Measurements from ENCODE around the gene LRG1. TPM values are rescaled to one million over a fixed set of nuclear protein-coding genes. Genes with fewer than 3 reads are reported as not detected.

The LRG1 gene
- total and polyA plus RNA-seq, 2 of the 13 experiments (the other 11 are each of a cell fraction or from before 2014, with no cell fraction given), result 12.0 to 39.3 TPM

DNA sequence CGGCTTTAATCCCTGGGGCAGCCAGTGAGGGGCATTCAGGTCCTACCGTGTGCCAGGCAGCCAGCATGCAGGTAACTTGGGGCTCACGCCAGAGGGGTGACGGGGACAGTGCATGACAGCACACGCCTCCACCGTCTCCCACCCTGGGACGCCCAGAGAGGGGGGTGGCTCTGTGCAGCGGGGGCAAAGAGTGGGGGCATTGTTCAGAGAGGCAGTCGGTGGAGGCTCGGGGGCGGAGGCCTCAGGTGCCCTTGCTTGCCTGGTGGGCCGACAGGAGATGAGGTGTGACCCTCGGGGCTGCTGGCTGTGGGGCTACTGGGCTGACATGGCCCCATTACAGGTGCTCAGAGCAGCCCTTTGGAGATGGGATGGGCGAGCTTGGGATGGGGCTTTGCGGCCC, 40.0 kb downstream of the LRG1 start:
- POLR2A ChIA-PET, result no interaction called here
- intact Hi-C loops (cut with micrococcal nuclease; ENCODE audit: unreplicated experiment) (no loop called here), in situ Hi-C loops (cut with HindIII; ENCODE audit: extremely low pct_ligation_motif_present, low pct_unique_long_range_greater_than_20kb) (no loop called here)
- DNase-seq (ENCODE audit: low spot score) (no peak), ATAC-seq (no peak), FAIRE-seq (no peak)
- WGBS (ENCODE audit: low lambda C conversion rate), result 98% methylated on average over 14 of the region's 15 CpGs
- Histone ChIP-seq H3K4me2 (ENCODE audit: low read depth, low read length) (no peak overlapping the region), H3K36me3 (replicated peaks in 1 of 2; ENCODE audit: control insufficient read depth in 1 of 2, insufficient read depth in 2 of 2, low read length in 2 of 2) (peaks cover 17 to 44% of the 10 kb centered on the region in 2 experiments; a peak in 4 of 5 replicates), H4K20me1 (ENCODE audit: insufficient read depth, low read length) (no peaks in the 10 kb centered on the region), H3K9me3 (ENCODE audit: low read length) (no peaks in the 10 kb centered on the region), H3K9ac (ENCODE audit: insufficient read depth, low read depth, low read length) (no peak overlapping the region), H3K79me2 (ENCODE audit: insufficient read depth, low read length) (no peaks in the 10 kb centered on the region), H2AFZ (ENCODE audit: low read length) (no peak overlapping the region), H3K27me3 (ENCODE audit: control insufficient read depth in 1 of 2, insufficient read depth in 2 of 2, low read length in 2 of 2) (no peaks in the 10 kb centered on the region), H3K4me1 (ENCODE audit: insufficient read depth, low read length) (no peaks in the 10 kb centered on the region), H3K4me3 (replicated peaks in 1 of 3; ENCODE audit: insufficient read depth in 1 of 3, low read depth in 2 of 3, low read length in 3 of 3) (no peak overlapping the region), H3K27ac (ENCODE audit: extremely low read length, insufficient read depth, low read length) (no peak overlapping the region)
- peak; percentile 28 for TF ChIP-seq AGO2 (optimal IDR thresholded peaks at IDR 0.05; ENCODE audit: low read depth, low read length)
- no peak for TF ChIP-seq PITX1 (CRISPR knock-in tag; IDR thresholded peaks at IDR 0.05)
- BruUV-seq (replicated peaks), result no TSS peak
- CTCF ChIA-PET (ENCODE audit: low intra/inter-chr PET ratio, low total read pairs), result no interaction called here

DNA sequence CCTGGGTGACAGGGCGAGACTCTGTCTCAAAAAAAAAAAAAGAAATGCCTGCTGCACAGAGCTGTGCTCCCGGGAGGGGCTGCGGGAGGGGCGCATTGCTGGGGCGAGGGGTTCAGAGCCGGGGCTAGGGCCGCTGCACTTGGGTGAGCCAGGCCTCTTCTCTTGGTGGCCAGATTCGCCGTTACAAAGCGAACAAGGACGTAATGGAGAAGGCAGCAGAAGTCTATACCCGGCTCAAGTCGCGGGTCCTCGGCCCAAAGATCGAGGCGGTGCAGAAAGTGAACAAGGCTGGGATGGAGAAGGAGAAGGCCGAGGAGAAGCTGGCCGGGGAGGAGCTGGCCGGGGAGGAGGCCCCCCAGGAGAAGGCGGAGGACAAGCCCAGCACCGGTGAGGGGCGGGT, 40.5 kb downstream of the LRG1 start:
- Histone ChIP-seq H3K4me2 (ENCODE audit: low read depth, low read length) (no peak overlapping the region), H3K4me1 (ENCODE audit: insufficient read depth, low read length) (no peaks in the 10 kb centered on the region), H3K79me2 (ENCODE audit: insufficient read depth, low read length) (no peaks in the 10 kb centered on the region), H2AFZ (ENCODE audit: low read length) (no peak overlapping the region), H3K36me3 (replicated peaks in 1 of 2; ENCODE audit: control insufficient read depth in 1 of 2, insufficient read depth in 2 of 2, low read length in 2 of 2) (peaks cover 17 to 47% of the 10 kb centered on the region in 2 experiments; a peak in 4 of 5 replicates), H3K27ac (ENCODE audit: extremely low read length, insufficient read depth, low read length) (no peak overlapping the region), H4K20me1 (ENCODE audit: insufficient read depth, low read length) (no peaks in the 10 kb centered on the region), H3K9me3 (ENCODE audit: low read length) (no peaks in the 10 kb centered on the region), H3K4me3 (replicated peaks in 1 of 3; ENCODE audit: insufficient read depth in 1 of 3, low read depth in 2 of 3, low read length in 3 of 3) (no peak overlapping the region), H3K27me3 (ENCODE audit: control insufficient read depth in 1 of 2, insufficient read depth in 2 of 2, low read length in 2 of 2) (no peaks in the 10 kb centered on the region), H3K9ac (ENCODE audit: insufficient read depth, low read depth, low read length) (no peak overlapping the region)
- 98% methylated on average over 23 of the region's 23 CpGs for WGBS (ENCODE audit: low lambda C conversion rate)
- TF ChIP-seq, protein P1, sequence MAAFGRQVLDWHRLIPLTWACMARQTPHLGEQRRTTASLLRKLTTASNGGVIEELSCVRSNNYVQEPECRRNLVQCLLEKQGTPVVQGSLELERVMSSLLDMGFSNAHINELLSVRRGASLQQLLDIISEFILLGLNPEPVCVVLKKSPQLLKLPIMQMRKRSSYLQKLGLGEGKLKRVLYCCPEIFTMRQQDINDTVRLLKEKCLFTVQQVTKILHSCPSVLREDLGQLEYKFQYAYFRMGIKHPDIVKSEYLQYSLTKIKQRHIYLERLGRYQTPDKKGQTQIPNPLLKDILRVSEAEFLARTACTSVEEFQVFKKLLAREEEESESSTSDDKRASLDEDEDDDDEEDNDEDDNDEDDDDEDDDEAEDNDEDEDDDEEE (CRISPR knock-in tag; IDR thresholded peaks at IDR 0.05), result no peak
- TF ChIP-seq PHB2 (IDR thresholded peaks at IDR 0.05; ENCODE audit: partially characterized antibody) (no peak), ZNF354B (CRISPR knock-in tag; IDR thresholded peaks at IDR 0.05) (no peak), FOXC1 (CRISPR knock-in tag; IDR thresholded peaks at IDR 0.05; ENCODE audit: borderline replicate concordance) (no peak), ZNF253 (CRISPR knock-in tag; IDR thresholded peaks at IDR 0.05; ENCODE audit: borderline replicate concordance) (no peak), CHCHD3 (CRISPR knock-in tag; IDR thresholded peaks at IDR 0.05) (no peak), SP4 (CRISPR knock-in tag; IDR thresholded peaks at IDR 0.05) (no peak), MED13 (CRISPR knock-in tag; IDR thresholded peaks at IDR 0.05) (no peak), KAT7 (CRISPR knock-in tag; IDR thresholded peaks at IDR 0.05; ENCODE audit: borderline replicate concordance) (no peak)
- TF ChIP-seq, protein P2, sequence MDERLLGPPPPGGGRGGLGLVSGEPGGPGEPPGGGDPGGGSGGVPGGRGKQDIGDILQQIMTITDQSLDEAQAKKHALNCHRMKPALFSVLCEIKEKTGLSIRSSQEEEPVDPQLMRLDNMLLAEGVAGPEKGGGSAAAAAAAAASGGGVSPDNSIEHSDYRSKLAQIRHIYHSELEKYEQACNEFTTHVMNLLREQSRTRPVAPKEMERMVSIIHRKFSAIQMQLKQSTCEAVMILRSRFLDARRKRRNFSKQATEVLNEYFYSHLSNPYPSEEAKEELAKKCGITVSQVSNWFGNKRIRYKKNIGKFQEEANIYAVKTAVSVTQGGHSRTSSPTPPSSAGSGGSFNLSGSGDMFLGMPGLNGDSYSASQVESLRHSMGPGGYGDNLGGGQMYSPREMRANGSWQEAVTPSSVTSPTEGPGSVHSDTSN (CRISPR knock-in tag; IDR thresholded peaks at IDR 0.05), result no peak
- TF ChIP-seq, protein P3, sequence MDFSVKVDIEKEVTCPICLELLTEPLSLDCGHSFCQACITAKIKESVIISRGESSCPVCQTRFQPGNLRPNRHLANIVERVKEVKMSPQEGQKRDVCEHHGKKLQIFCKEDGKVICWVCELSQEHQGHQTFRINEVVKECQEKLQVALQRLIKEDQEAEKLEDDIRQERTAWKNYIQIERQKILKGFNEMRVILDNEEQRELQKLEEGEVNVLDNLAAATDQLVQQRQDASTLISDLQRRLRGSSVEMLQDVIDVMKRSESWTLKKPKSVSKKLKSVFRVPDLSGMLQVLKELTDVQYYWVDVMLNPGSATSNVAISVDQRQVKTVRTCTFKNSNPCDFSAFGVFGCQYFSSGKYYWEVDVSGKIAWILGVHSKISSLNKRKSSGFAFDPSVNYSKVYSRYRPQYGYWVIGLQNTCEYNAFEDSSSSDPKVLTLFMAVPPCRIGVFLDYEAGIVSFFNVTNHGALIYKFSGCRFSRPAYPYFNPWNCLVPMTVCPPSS (IDR thresholded peaks at IDR 0.05), result no peak
- in situ Hi-C loops (cut with HindIII; ENCODE audit: extremely low pct_ligation_motif_present, low pct_unique_long_range_greater_than_20kb), result no loop called here
- CTCF ChIA-PET (ENCODE audit: low intra/inter-chr PET ratio, low total read pairs), result no interaction called here
- FAIRE-seq, result no peak
- no TSS peak for BruUV-seq (replicated peaks)
- ATAC-seq, result no peak
- POLR2A ChIA-PET, result interaction anchor here (1.4 kb wide), 1 partner anchor 19 kb away, joined by 3 read pairs; the partner anchor contains the start of gene PLIN4
- intact Hi-C loops (cut with micrococcal nuclease; ENCODE audit: unreplicated experiment), result no loop called here
- no peak for DNase-seq (ENCODE audit: low spot score)
